ENCODE results near the gene PSORS1C2. TPM values are rescaled to one million over a fixed set of nuclear protein-coding genes. Genes with fewer than 3 reads are reported as not detected.
A peak's percentile ranks its signal among the peaks of the same experiment; 100 is the strongest.
"Not testable (repeated sequence)": the region's sequence is repeated elsewhere in the genome, so short reads cannot be mapped to it uniquely, and the experiment has no call there.

The PSORS1C2 gene
- total RNA-seq = not detected

GRCh38 chr6:31138982-31139381 lies at the start of gene PSORS1C2:
TSS of gene PSORS1C2 (minus strand) at chr6:31139066. CDS start at chr6:31139026, 40 bp downstream.
- no peak for DNase-seq
- CTCF ChIA-PET = interaction anchor here (0.7 to 5.8 kb wide), 4 partner anchors 14 to 228 kb away, joined by 3 to 30 read pairs (median 12); no protein-coding TSS in a partner anchor
- Mint-ChIP-seq H3K27me3 (ENCODE audit: low read depth) (no peaks in the 10 kb centered on the region), H3K27ac (no peak within 1 kb of the TSS), H3K9me3 (ENCODE audit: insufficient read depth) (no peaks in the 10 kb centered on the region), H3K4me1 (ENCODE audit: low read depth) (peaks cover 6% of the 10 kb centered on the region), H3K4me3 (no peak within 1 kb of the TSS), H3K36me3 (ENCODE audit: low read depth) (no peaks in the 10 kb centered on the region)
- ATAC-seq = no peak
- POLR2A ChIA-PET = no interaction called here

GRCh38 chr6:31187780-31188194 lies 48.9 kb upstream of the PSORS1C2 start:
- Mint-ChIP-seq H3K27ac (no peak overlapping the region), H3K36me3 (ENCODE audit: low read depth) (no peaks in the 10 kb centered on the region)

GRCh38 chr6:31186052-31186734 lies 47.3 kb upstream of the PSORS1C2 start:
- POLR2A ChIA-PET = no interaction called here
- H3K27ac Mint-ChIP-seq = no peak overlapping the region
- ATAC-seq (no peak), DNase-seq (no peak)
- peaks cover 9% of the 10 kb centered on the region for H3K4me1 Mint-ChIP-seq (ENCODE audit: low read depth)
- no peaks in the 10 kb centered on the region for H3K36me3 Mint-ChIP-seq (ENCODE audit: low read depth)
- CTCF ChIA-PET = interaction anchor here (0.9 kb wide), 1 partner anchor 11 kb away, joined by 3 read pairs; no protein-coding TSS in a partner anchor
- no peaks in the 10 kb centered on the region for H3K9me3 Mint-ChIP-seq (ENCODE audit: insufficient read depth)
- H3K4me3 Mint-ChIP-seq = no peak overlapping the region
- H3K27me3 Mint-ChIP-seq (ENCODE audit: low read depth) = no peaks in the 10 kb centered on the region

More at GRCh38 chr6:31187780-31188194, 48.9 kb upstream of the PSORS1C2 start:
- POLR2A ChIA-PET = no interaction called here
- H3K4me3 Mint-ChIP-seq = no peak overlapping the region
- DNase-seq (no peak), ATAC-seq (no peak)
- CTCF ChIA-PET = interaction anchor here (0.6 to 1.5 kb wide), 2 partner anchors 179 kb away, joined by 3 read pairs; no protein-coding TSS in a partner anchor
- H3K4me1 Mint-ChIP-seq (ENCODE audit: low read depth) = peaks cover 9% of the 10 kb centered on the region
- no peaks in the 10 kb centered on the region for H3K27me3 Mint-ChIP-seq (ENCODE audit: low read depth)
- H3K9me3 Mint-ChIP-seq (ENCODE audit: insufficient read depth) = no peaks in the 10 kb centered on the region

GRCh38 chr6:31185695-31186051 lies 46.8 kb upstream of the PSORS1C2 start:
- H3K27me3 Mint-ChIP-seq (ENCODE audit: low read depth); DNase-seq; POLR2A ChIA-PET; H3K27ac Mint-ChIP-seq; ATAC-seq; H3K36me3 Mint-ChIP-seq (ENCODE audit: low read depth); H3K4me1 Mint-ChIP-seq (ENCODE audit: low read depth); CTCF ChIA-PET; H3K9me3 Mint-ChIP-seq (ENCODE audit: insufficient read depth); H3K4me3 Mint-ChIP-seq: not testable (repeated sequence)

GRCh38 chr6:31183859-31184258 lies 45.0 kb upstream of the PSORS1C2 start:
- POLR2A ChIA-PET; DNase-seq; ATAC-seq; H3K4me3 Mint-ChIP-seq; H3K27ac Mint-ChIP-seq; H3K36me3 Mint-ChIP-seq (ENCODE audit: low read depth); H3K9me3 Mint-ChIP-seq (ENCODE audit: insufficient read depth); H3K27me3 Mint-ChIP-seq (ENCODE audit: low read depth): not testable (repeated sequence)
- peaks cover 13% of the 10 kb centered on the region for H3K4me1 Mint-ChIP-seq (ENCODE audit: low read depth)
- CTCF ChIA-PET = interaction anchor here (0.6 to 1.0 kb wide), 4 partner anchors 9 to 190 kb away, joined by 3 to 5 read pairs (median 4); no protein-coding TSS in a partner anchor

GRCh38 chr6:31183287-31183686 lies 44.4 kb upstream of the PSORS1C2 start:
- H3K27ac Mint-ChIP-seq; H3K36me3 Mint-ChIP-seq (ENCODE audit: low read depth); H3K27me3 Mint-ChIP-seq (ENCODE audit: low read depth); ATAC-seq; H3K4me3 Mint-ChIP-seq; POLR2A ChIA-PET; DNase-seq; H3K9me3 Mint-ChIP-seq (ENCODE audit: insufficient read depth): not testable (repeated sequence)
- CTCF ChIA-PET = interaction anchor here (0.6 to 1.0 kb wide), 3 partner anchors 51 to 190 kb away, joined by 3 to 5 read pairs (median 4); no protein-coding TSS in a partner anchor
- H3K4me1 Mint-ChIP-seq (ENCODE audit: low read depth) = peaks cover 19% of the 10 kb centered on the region

GRCh38 chr6:31180500-31180899 lies 41.6 kb upstream of the PSORS1C2 start:
- Mint-ChIP-seq H3K9me3 (ENCODE audit: insufficient read depth) (no peaks in the 10 kb centered on the region), H3K27ac (peak overlapping the region; percentile 70), H3K4me3 (peak overlapping the region; percentile 74), H3K4me1 (ENCODE audit: low read depth) (peaks cover 20% of the 10 kb centered on the region), H3K27me3 (ENCODE audit: low read depth) (no peaks in the 10 kb centered on the region), H3K36me3 (ENCODE audit: low read depth) (no peaks in the 10 kb centered on the region)
- DNase-seq = peak; percentile 66
- peak; percentile 89 for ATAC-seq
- ChIA-PET POLR2A (no interaction called here), CTCF (interaction anchor here (0.6 kb wide), 1 partner anchor 77 kb away, joined by 5 read pairs; no protein-coding TSS in a partner anchor)

- Mint-ChIP-seq H3K4me1 (ENCODE audit: low read depth) (peaks cover 23% of the 10 kb centered on the region), H3K27ac (no peak overlapping the region)
These were observed 41.0 kb upstream of the PSORS1C2 start for GRCh38 chr6:31179896-31180295.

GRCh38 chr6:31179042-31179386 lies 40.1 kb upstream of the PSORS1C2 start:
- Mint-ChIP-seq H3K27me3 (ENCODE audit: low read depth) (no peaks in the 10 kb centered on the region), H3K4me3 (no peak overlapping the region), H3K27ac (no peak overlapping the region), H3K9me3 (ENCODE audit: insufficient read depth) (no peaks in the 10 kb centered on the region), H3K4me1 (ENCODE audit: low read depth) (peaks cover 23% of the 10 kb centered on the region), H3K36me3 (ENCODE audit: low read depth) (no peaks in the 10 kb centered on the region)
- ChIA-PET POLR2A (no interaction called here), CTCF (no interaction called here)
- ATAC-seq (no peak), DNase-seq (no peak)

More at GRCh38 chr6:31179896-31180295, 41.0 kb upstream of the PSORS1C2 start:
- ChIA-PET CTCF (no interaction called here), POLR2A (no interaction called here)
- DNase-seq = no peak
- Mint-ChIP-seq H3K27me3 (ENCODE audit: low read depth) (no peaks in the 10 kb centered on the region), H3K9me3 (ENCODE audit: insufficient read depth) (no peaks in the 10 kb centered on the region), H3K36me3 (ENCODE audit: low read depth) (no peaks in the 10 kb centered on the region), H3K4me3 (peak overlapping the region; percentile 74)
- no peak for ATAC-seq

GRCh38 chr6:31178143-31179041 lies 39.5 kb upstream of the PSORS1C2 start:
- ChIA-PET POLR2A (interaction anchor here (0.8 kb wide), 1 partner anchor 18 kb away, joined by 3 read pairs; no protein-coding TSS in a partner anchor), CTCF (no interaction called here)
- Mint-ChIP-seq H3K4me3 (no peak overlapping the region), H3K27me3 (ENCODE audit: low read depth) (no peaks in the 10 kb centered on the region), H3K36me3 (ENCODE audit: low read depth) (no peaks in the 10 kb centered on the region), H3K9me3 (ENCODE audit: insufficient read depth) (no peaks in the 10 kb centered on the region), H3K27ac (no peak overlapping the region), H3K4me1 (ENCODE audit: low read depth) (peaks cover 23% of the 10 kb centered on the region)
- no peak for DNase-seq
- ATAC-seq = no peak

GRCh38 chr6:31175971-31176370 lies 37.1 kb upstream of the PSORS1C2 start:
- peak; percentile 63 for ATAC-seq
- Mint-ChIP-seq H3K27me3 (ENCODE audit: low read depth) (no peaks in the 10 kb centered on the region), H3K9me3 (ENCODE audit: insufficient read depth) (no peaks in the 10 kb centered on the region), H3K4me3 (no peak overlapping the region), H3K27ac (peak overlapping the region; percentile 44), H3K4me1 (ENCODE audit: low read depth) (peaks cover 23% of the 10 kb centered on the region), H3K36me3 (ENCODE audit: low read depth) (no peaks in the 10 kb centered on the region)
- DNase-seq = peak; percentile 49
- CTCF ChIA-PET = interaction anchor here (1.0 to 1.5 kb wide), 2 partner anchors 31 to 96 kb away, joined by 3 read pairs; no protein-coding TSS in a partner anchor
- POLR2A ChIA-PET = interaction anchor here (1.7 kb wide), 1 partner anchor 17 kb away, joined by 7 read pairs; the partner anchor contains the start of gene TCF19

All from activated CD8-positive, alpha-beta T cell treated with anti-CD3 and anti-CD28 coated beads, Interleukin-2, amount 10 ng/mL, durations not matched to agents 7 days and 5 days (primary cell).